EL (cell line): ENCODE results near the gene MRPL54.
A peak's percentile ranks its signal among the peaks of the same experiment; 100 is the strongest.

Experiments
- DNase-seq: peaks from one replicate; pipeline ENCODE4 v3.0.0-alpha.2; 2016

MRPL54 gene

DNA sequence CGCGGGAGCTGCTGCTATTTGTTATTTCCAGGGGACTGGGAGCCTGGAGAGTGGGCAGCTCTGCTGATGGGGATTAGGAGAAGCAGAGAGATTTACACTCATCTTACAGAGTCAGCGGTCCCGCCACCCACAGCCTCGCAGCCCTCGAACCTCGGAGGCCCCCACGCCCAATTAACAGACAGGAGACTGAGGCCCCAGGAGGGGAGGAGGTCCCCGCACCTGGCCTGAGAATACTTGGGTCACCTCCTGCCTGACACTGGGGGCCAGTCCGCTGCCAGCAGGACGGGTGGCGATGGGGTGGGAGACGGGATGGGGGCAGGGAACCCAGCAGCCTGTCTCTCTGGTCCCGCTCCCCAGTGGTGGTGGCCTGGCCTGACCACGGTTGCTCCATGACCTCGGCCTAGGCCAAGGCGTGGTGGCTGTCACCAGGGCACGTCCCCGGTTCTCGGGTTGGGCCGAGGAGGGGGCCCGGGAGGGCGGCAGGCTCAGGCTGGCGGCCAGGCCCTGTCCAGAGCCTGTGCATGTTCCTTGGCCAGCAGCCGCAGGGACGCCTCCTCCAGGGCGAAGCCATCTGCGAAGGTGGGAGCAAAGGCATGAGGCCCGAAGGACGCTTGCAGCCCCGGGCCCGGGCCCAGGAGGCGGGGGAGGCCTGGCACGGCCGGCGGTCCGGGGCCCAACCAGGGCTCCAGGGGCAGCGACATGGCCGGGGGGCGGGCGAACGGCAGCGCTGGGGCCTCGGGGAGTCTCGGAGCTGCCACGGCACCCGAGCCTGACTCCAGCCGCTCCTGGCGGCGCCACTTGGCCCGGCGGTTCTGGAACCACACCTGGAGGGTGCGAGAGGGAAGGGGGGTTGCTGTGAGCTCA, 7.9 kb downstream of the MRPL54 start:
- DNase-seq = no peak

DNA sequence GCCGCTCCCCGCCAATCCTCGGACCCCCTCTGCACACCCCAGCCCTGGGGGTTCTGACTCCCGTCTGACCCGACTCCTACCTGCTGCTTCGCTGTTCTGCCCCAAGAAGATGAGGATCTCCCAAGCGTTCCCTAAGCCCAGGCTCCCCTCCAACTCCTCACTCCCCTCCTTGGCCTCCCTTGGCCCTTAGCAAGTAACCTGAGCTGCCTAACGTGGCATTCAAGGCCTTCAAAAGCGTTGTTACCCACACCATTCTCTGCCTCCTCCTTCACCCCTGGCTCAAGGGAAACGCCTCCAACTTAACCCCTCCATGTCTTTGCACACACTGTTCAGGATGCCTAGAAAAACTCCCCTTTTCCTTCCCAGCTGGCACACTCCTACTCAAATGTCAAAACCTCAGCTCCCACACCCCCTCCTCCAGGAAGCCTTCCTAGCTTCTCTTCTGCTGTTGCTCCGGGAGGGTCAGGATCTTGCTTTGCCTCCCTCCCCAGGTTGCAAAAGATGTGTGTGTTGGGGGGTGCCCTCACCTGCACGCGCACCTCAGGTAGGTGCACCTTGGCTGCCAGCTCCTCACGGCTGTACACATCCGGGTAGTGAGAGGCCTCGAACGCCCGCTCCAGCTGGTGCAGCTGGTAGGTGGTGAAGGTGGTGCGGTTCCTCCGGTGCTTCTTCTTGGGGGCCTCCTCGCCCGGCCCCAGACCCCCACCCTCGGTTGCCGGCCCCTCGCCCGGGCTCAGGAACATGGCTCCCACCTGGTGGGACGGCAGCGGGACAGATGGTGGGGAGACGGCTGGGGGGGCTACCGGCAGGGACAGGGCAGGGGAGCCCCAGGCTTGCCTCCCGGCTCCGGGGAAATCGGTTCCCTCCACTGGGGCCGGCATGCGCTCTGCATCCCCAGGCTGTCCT, 8.8 kb downstream of the MRPL54 start:
- DNase-seq = no peak

DNA sequence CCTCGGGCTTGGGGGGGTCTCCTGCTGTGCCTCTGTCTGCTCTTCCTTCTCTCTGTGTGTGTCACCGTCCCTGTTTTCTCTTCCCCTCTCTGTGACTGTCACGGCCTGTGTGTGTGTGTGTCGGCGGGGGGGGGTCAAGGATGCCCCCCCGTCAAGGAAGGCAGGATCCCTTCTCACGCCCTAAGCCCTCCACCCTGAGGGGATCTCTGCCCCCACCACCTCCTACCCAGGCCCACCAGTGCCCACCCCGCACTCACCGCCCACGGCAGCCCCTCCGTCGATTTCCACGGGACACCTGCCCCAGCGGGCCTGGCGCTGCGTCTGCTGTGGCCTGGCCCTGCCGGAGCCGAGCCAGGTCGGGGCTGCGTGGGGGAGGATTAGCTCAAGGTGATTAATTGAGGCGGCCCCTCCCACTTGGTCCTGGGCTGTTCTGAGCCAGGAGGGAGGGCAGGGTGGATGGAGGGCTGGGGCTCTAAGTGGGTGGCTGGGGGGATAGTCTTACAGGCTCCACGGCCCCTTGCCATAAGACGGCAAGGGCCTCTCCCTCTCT, 9.5 kb downstream of the MRPL54 start, which contains the start of gene RAX2:
Gene RAX2 (minus strand): TSS at position 323 of the 550 bp plus-strand sequence. CDS start 486 bp downstream, outside the sequence.
- no peak for DNase-seq

DNA sequence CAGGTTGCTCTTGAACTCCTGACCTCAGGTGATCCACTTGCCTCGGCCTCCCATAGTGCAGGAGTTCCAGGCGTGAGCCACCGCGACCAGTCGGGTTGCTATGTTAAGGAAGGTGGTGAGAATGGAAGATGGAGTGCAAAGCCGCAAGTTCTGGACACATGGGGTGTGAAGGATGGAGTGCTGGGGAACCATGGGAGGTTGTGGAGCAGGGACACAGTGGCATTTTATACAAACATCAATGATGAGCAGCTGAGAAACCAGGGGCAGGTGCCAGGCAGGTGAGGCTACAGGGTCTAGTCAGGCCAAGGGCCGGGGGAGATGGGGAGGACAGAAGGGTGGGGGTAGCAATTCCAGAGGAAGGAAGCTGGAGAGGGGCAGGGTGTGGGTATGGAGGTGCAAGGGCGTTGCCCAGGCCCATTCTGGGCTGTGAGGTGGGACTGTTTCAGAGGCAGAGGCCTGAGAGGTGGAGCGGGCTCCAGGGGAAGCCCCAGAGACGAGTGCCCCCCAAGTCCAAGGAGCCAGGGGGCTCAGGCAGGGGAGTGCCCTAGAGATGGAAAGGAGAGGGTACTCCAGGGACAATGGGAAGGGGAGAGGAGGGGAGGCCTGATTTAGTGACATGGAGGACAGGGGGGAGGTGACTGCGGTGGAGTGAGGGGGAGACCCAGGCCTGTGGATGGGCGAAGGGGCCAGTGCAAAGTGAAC, 11.5 kb downstream of the MRPL54 start:
- no peak for DNase-seq

DNA sequence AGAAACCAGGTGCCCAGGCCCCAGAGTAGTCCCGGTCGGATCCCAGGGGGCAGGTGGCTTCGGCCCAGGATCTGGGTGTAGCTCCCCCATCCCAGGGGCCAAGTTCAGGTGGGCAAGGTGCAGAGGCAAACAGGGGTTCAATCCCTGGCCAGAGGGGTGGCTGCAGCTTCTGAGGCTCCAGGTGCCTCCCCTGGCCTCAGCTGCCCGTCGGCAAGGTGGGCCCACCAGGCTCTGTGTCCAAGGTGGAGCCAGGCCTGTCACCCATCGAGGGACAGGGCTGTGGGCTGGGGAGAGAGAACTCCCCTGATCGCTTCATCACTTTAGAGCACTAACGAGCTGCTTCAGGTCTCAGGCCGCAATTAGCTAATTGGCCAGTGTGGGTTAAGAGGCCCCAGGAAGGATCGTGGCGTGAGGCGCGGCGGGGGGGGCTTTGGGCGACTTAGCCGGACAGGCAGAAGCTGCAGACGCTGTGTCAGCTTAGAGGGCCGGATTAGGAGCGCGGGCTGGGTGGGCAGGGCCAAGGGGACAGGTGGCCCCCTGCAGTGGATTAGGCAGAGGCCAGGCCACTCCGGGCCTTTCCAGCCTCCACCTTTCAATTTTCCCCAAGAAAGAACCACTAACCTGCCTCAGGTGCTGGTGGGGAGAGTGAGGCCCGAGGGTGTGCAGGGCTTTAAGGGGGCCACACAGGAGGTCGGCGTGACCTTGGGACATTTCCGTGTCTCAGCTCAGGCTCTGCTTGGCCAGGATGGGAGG, 12.3 kb downstream of the MRPL54 start:
- DNase-seq = no peak

DNA sequence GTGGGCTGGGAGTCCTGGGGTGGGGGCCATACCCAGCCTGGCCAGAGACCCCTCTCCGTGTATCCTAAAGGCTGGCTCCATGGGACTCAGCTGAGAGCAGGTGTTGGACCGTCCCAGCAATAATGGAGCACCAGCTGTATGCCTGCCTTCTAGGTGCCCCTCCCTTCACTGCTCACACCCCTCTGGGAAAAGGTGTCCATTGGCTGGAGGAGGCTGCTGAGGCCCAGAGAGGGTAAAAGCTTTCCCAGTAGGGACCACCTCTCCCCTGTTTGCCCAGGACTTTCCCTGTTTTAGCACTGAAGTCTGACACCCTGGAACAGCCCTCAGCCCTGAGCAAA, 12.9 kb downstream of the MRPL54 start:
- no peak for DNase-seq

DNA sequence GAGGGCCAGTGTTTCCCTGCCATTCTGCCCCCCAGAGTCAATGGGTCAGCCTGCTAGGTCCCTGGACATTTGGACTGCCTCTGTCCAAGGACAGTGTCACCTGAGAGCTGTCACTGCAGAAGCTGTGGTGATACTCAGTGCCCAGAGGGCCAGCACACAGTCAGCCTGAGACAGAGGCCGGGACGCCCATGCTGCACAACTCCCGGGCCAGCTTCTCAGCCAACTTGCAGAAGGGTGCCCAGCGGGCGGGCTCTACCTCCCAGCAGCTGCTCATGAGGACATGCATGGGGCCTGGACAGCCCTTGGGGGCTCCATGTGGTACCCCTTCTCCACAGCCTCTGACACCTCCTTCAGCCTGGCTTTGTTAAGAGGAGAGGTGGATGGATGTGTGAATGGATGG, 13.3 kb downstream of the MRPL54 start:
- no peak for DNase-seq

DNA sequence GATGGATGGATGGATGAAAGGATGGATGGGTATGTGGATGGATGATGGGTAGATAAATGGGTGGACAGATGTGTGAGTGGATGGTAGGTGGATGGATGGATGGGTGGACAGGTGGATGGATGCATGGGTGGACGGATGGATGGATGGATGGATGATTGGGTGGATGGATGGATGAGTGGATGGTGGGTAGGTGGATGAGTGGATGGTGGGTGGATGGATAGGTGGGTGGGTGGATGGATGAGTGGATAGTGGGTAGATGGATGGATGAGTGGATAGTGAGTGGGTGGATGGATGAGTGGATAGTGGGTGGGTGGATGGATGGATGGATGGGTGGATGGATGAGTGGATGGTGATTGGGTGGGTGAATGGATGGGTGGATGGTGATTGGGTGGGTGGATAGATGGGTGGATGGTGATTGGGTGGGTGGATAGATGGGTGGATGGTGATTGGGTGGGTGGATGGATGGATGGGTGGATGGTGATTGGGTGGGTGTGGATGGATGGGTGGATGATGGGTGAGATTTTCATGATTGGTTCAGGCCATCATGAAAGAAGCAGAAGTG, 14.1 kb downstream of the MRPL54 start:
- no peak for DNase-seq

DNA sequence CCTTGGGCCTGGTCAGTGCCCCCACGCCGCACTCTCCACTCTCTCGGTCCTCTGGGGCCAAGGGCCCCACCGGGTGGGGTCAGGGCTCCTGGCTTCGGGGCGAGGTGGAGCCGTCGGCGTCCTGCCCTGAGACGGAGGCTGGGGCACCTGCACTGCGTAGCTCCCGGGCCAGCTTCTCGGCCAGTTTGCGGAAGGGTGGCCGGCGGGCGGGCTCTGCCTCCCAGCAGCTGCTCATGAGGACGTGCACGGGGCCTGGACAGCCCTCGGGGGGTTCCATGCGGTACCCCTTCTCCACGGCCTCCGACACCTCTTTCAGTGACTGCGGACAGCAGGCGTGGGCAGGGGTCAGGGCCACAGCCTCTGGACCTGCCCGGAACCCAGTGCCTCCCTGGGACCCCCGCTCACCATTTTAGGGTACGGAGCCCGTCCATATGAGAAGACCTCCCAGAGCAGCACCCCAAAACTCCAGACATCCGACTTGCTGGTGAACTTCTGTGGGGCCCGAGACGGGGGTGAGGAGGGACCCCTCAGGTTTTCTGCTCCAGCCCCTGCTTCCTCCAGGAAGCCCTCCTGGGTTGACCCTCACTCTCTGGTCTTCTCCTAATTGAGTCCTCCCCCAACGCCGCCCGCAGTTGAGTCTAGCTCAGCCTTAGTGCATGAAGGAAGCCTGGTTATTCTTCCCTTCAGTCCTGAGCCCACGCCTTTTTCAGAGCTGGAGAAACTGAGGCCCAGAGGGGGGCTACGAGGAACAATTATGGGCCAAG, 15.8 kb downstream of the MRPL54 start:
- DNase-seq = no peak

DNA sequence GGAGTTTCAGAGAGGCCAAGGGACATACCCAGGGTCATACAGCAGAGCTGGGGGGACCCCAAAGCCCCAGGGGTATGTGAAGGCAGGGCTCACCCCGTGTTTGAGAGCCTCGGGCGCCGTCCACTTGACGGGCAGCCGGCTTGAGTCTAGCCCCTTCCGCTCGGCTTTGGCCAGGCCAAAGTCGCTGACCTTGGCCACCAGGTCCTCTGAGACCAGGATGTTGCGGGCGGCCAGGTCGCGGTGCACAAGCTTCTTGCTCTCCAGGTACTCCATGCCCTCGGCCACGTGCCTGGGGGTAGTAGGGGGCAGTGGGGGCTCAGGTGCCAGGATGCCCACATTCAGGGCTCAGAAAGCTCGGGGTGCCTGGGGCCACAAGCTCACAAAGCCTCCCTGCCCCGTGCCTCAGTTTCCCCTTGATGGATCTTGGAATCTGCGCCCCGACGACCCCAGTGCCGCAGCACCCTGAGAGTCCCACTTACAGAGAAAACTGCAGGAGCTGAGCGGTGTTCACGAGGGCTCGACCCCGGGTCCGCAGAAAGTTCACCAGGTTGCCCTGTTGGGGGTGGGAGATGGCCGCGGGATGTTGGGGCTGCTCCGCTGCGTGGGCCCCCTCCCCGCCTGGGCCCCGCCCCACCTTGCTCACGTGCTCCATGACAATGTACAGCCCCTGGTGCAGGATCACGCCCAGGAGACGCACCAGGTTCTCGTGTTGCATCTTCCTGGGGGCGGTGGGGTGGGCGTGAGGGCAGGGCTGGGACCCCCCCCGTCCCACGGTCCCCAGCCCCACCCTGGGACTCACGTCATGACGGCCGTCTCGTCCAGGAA, 16.6 kb downstream of the MRPL54 start:
- no peak for DNase-seq

DNA sequence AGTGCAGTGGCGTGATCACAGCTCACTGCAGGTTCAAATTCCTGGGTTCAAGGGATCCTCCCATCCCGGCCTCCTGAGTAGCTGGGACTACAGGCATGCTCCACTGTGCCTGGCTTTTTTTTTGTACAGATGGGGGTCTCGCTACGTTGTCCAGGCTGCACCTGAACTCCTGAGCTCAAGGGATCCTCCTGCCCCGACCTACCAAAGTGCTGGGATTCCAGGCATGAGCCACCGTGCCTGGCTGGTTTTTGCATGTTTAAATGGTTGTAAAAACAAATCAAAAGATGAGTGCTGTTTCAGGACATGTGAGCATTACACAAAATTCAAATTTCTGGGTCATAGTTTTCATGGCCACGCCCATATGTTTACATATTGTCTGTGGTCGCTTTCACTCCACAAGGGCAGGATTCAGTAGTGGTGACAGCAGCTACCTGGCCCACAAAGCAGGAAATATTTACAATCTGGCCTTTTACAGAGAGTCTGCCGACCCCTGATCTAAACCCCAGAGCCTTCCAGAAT, 18.4 kb downstream of the MRPL54 start:
- no peak for DNase-seq

DNA sequence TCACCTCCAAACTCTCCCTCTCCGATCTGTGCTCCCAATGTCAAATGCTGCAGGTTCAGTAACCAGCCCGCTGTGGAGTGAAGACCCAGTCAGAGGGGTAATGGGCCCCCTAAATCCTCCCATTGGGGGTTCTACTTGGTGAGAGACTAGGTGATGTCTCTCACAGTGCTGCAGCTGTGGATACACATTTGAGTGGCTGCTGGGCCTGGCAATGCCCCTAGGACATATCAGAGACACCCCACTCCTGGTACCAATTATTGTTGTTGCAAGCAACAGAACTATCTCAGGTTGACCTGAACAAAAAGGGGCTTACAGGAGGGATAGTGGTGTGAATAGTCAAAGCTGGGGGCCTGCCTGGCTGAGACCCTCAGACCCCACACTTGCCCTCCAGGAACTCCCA, 19.1 kb downstream of the MRPL54 start:
- no peak for DNase-seq

DNA sequence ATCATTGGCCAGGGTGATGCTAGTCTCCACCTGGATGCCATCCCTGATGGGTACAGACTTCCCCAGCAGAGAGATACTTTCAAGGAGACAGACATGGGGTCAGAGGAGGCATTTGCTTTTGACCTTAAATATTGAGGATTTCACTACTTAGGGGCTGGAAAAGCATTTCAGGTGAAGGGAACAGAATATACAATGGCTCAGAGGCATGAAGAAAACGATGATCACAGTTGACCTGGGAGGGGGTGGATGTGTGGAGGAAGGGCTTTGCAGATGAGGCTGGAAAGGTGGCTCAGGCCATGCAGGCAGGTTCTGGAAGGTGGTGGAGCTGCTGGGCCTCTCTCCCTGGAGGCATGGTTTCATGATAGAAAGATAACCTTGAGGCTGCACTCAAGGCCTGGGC, 19.8 kb downstream of the MRPL54 start:
- DNase-seq = no peak

DNA sequence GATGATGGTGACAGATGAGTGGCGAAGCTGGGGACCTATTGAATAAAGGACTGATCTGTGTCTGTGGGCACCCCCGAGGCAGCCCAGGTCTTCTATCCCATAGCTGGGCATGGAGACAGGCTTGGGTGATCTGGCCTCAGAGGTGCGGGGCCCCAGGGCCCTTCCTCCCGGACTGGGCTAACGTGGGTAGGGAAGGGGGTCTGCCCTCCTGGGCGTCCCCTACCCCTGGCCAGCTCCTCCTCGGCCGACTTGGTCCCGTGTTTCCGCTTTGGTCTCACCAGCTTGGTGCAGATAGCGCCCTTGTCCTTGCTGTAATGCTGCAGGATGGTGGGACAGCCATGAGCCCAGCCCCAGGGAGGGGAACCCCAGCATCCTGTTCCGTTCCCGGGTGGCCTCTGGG, 20.4 kb downstream of the MRPL54 start:
- no peak for DNase-seq

DNA sequence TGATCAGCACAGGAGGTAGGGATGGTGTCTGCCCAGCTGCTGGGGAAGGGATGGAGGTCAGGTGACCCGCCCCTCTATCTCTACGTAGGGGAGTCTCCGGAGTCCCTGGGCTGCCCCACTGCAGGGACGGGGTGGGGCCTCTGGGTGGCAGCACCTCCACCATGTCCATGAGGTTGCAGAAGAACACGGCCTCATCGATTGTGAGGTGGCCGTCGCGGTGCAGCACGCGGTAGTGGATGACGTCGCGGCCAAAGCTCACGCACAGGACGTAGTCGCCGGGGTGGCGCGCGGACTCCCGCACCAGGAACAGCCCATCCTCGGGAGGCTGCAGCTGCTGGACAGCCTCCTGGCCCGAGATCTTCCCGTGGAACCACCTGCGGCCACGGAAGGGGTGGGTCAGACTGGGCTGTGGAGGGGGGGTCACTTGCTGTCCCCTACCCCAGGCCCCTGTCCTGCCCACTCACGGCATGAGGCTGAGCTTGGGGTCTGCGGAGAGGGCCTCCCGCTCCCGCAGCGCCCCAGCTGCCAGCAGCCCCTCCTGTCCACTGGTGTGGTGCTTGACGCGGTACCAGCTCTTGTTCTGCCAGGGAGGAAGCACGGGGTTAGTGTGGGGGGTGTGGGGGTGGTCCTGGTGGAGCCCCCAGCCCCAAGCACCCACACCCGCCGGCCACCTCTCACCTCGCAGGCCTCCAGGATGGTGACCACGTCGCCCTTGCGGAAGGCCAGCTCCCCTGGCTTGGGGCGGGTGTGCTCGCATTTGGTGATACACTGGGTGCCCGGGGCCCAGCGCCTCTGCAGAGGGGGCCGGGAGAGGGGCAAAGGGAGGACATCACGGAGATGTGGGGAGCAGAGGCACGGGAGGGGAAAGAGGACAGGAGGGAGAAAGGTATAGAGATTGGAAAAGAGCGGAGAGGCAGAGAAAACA, 21.4 kb downstream of the MRPL54 start:
- no peak for DNase-seq

DNA sequence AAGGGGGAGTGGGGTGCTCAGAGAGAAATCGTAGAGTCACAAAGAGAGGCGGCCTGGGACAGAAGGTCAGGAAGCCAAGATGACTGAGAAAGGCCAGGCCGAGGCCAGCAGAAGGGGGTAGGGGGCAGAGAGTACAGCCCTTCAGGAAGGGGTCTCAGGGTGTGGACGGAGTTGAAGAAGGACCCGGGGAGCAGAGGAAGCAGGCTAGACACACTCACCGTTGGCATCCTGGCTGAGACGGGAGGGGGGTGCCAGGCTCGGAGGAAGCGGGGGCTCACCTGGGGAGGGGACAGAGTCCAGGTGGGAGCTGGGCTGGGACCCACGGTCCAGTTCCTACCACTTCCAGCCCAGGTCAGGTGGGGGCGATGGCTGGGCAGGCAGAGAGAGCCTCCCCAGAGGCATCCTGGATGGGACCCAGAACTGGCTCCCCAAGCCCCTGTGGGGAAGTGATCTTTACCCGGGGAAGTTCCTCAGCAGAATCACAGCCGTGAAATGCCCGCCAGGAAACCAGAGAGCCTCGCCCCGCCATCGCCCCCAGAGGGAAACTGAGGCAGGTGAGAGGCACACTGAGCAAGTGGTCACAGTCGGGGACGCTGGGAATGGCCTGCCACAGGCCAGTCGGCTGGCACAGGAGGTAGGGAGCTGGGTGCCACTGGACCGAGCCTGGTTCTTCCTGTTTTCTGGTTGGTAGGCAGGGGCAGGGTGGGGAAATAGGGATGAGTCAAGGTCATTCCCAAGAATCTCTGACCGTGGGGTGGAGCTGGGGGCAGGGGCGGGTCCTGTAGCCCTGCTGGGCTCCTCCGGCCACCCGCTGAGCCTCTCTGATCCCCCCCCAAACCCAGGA, 22.3 kb downstream of the MRPL54 start:
- peak; percentile 18 for DNase-seq

DNA sequence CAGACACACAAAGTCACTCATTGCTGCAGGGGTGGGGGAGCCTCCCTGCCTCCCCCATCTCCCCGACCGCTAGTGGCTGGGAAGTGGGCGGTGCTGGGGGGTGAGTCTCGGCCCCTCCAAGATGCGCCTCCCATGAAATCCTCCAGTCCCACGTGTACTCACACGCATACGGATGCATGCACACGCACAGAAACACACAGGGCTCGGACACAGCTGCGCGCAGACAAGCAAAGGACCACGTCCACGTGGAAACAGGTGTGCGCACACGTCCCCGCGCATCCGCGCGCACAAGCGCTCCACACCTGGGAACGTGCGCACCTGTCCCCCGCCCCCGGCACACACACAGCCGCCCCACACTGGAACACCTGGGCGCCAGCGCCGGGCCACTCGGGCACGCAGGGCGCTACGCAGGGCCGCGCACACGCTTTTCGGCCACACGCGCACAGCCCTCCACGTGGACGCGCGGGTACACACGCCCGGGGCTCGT, 23.0 kb downstream of the MRPL54 start:
- DNase-seq = no peak
